GM18909 (cell line): ENCODE measurements around the gene SHROOM4.

Experiments used
- ATAC-seq: cut with Tn5 transposase; IDR thresholded peaks from one replicate; pipeline ENCODE4 v1.9.1; 2021; ENCODE audit warnings: mild to moderate bottlenecking; ENCODE audit not compliant: unreplicated experiment, poor library complexity

The SHROOM4 gene, protein sequence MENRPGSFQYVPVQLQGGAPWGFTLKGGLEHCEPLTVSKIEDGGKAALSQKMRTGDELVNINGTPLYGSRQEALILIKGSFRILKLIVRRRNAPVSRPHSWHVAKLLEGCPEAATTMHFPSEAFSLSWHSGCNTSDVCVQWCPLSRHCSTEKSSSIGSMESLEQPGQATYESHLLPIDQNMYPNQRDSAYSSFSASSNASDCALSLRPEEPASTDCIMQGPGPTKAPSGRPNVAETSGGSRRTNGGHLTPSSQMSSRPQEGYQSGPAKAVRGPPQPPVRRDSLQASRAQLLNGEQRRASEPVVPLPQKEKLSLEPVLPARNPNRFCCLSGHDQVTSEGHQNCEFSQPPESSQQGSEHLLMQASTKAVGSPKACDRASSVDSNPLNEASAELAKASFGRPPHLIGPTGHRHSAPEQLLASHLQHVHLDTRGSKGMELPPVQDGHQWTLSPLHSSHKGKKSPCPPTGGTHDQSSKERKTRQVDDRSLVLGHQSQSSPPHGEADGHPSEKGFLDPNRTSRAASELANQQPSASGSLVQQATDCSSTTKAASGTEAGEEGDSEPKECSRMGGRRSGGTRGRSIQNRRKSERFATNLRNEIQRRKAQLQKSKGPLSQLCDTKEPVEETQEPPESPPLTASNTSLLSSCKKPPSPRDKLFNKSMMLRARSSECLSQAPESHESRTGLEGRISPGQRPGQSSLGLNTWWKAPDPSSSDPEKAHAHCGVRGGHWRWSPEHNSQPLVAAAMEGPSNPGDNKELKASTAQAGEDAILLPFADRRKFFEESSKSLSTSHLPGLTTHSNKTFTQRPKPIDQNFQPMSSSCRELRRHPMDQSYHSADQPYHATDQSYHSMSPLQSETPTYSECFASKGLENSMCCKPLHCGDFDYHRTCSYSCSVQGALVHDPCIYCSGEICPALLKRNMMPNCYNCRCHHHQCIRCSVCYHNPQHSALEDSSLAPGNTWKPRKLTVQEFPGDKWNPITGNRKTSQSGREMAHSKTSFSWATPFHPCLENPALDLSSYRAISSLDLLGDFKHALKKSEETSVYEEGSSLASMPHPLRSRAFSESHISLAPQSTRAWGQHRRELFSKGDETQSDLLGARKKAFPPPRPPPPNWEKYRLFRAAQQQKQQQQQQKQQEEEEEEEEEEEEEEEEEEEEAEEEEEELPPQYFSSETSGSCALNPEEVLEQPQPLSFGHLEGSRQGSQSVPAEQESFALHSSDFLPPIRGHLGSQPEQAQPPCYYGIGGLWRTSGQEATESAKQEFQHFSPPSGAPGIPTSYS (N-terminal part only)

DNA sequence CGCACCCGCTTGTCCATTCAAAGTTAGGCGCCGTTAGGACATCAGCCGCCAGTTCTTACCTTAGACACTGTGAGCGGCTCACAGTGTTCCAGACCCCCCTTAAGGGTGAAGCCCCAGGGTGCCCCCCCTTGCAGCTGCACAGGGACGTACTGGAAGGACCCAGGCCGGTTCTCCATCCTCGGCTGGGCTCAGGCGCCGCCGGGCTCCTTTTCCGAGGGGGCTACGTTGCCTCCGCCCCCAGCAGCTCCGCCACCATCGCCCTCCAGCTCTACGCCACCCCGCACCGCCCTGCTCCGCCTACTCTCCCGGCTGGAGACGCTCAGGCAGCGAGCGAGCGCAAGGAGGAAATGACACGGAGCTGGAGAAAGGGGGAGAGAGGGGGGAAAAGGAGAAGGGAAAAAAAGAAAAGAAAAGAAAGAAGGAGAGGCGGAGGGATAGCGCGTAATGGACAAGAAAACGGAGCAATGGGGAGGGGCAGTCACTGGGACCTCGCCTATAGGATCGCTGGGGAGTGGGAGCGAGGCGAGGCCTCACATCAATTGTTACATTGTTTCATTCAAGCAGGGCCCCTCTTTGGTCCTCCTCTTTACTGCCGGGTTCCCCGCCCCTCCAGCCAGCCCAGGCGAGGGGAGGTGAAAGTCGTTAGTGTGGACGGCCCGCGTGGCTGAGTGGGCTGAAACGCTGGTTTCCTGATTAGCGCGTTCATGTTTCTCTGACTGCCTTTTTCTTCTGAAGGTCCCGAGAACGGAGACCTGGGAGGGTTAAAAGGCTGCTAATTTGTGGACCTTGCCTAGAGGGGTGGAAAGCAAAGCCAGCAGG is at the start of gene SHROOM4:
TSS of gene SHROOM4 (minus strand) at position 352 of the 819 bp plus-strand sequence. CDS start at position 176, 176 bp downstream.
- ATAC-seq = no peak

DNA sequence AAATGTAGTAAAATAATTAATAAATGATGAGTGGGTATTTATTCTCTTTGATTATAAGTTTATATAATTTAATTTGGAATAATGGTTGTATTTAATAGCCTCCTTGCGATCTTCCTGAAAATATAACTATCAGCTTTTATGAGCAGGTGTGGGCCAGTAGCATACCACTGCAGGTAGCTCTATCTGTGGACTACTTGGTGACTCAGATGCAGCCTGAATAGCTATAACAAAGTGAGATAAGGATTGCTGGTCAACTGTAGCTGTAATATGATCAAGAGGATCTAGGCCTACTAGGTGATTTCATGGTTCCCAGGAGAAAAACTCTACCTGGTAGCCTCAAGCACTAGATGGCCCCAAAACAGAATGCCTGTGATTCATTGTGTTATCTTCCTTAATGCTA is 49.5 kb upstream of the SHROOM4 start:
- no peak for ATAC-seq

DNA sequence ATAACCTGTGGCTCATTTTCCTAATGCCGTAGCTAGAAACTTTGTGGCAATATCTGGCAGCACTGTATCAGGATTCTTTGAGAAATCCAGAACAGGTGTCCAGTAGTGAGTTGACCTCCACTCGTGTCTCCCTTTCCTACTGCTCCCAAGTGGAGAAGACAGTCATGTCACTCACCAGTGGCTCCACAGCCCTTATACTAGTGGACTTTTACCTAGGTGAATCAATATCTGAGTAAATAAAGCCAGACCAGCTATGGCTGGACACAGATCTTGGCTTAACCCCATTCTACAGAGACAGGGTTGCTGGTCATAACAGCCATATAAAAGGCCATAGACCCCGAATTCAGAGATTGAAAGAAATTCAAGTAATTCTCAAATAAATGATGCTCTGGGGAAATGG is 46.5 kb upstream of the SHROOM4 start:
- ATAC-seq = no peak

DNA sequence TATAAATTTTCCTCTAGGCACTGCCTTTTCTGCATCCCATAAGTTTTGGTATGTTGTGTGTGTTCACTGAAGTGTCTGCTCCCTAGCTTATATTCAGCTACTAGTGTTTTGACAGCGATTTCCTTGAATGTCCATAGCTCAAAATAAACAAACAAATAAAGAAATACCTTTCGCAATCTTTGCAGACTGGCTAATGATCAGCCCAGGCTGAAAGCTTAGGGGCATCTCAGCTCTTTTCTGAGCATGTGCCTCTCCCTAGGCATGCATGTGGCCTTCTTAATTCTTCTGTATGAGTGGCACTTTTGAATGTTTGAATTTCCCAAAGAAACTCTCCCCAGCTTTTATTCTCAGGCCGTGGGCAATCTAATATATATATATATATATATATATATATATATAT is 44.6 kb upstream of the SHROOM4 start:
- no peak for ATAC-seq

DNA sequence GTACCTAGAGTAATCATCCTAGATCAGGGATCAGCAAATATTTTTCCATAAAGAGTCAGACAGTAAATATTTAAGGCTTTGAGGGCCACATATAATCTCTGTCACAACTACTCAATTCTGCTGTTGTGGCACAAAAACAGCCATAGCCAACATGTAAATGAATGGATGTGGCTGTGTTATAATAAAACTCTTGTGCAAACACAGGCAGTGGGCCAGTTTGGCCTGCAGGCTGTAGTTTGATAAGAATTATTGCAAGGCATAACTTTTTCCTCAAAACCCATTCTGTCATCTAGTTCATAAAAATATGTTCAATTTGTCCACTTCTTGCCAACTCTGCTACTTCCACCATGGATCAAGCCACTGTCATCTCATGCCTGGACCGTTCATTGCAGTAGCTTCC is 39.4 kb upstream of the SHROOM4 start:
- no peak for ATAC-seq

DNA sequence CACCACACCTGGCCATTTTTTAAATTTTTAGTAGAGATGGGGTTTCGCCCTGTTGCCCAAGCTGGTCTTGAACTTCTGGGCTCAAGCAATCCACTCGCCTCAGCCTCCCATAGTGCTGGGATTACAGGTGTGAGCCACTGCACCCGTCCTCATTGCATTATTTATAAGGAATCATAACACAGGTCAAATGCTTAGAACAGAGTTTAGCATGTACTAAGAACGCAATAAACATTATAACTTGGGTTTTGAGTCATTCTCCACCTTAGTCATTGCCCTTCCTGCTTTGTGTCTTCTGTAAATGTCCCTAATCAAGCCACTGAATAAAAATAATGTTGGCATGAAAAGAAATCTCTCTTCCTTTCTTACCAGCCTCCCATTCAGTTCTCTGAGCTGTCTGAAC is 38.5 kb upstream of the SHROOM4 start:
- ATAC-seq = no peak

DNA sequence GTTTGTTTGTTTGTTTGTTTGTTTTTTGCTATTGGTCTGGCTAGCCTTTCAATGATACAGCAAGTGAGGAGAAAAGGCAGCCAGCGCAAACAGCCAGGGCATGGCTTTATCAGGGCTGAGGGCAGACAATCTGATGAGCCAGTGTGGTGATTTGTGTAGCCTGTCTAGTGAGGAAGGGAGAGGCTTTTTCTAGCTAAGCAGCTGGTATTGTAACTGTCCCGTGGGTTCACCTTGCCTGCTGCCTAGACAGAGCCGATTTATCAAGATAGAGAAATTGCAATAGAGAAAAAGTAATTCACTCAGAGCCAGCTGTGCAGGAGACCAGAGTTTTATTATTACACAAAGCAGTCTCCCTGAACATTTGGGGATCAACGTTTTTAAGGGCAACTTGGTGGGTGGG is 28.2 kb upstream of the SHROOM4 start:
- no peak for ATAC-seq

GRCh38 chrX:50839730-50840129 is 25.7 kb upstream of the SHROOM4 start:
- no peak for ATAC-seq

GRCh38 chrX:50838820-50839600 is 25.0 kb upstream of the SHROOM4 start:
- ATAC-seq = no peak

DNA sequence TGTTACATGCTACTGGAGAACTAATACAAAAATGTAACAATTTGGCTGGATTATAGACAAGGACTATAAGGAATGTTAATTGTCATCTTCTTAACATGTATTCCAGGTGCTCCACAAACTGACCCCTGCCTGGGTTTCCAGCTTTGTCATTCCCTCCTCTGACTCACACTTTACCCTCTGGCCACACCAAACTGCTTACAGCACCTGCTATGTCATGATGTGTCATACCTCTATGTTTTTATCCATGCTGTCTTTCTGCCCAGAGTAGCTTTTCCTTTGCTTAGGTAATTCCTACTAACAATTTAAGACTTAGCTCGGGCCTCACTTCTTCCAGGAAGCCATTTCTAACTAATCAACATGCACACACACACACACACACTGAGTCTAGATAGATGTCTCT is 14.0 kb upstream of the SHROOM4 start:
- ATAC-seq = no peak

- ATAC-seq = no peak
Observed at GRCh38 chrX:50825825-50826224, 11.8 kb upstream of the SHROOM4 start.

- no peak for ATAC-seq
Observed at GRCh38 chrX:50818986-50819385, 5.0 kb upstream of the SHROOM4 start.

DNA sequence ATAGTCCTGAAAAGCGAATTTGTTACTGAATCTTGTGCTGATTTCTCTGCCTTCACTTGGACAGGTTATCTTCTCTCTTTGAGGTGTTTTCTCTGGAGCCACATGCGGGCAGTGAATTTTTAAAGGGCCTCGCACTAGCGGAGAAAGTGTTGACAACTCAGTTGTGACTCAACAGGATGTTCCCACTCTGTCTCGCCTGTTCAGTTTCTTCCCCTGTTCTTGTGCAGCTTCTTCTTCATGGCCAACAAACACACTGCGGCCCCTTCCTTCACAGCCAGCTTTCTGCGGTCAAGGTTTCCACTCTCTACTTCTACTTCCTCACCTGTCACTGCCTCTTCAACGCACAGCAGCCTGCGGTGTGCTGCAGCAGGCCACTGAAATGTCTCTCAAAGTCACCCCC is 1.1 kb upstream of the SHROOM4 start:
- ATAC-seq = no peak

GRCh38 chrX:50814701-50815100 is 707 bp upstream of the SHROOM4 start:
- no peak for ATAC-seq

DNA sequence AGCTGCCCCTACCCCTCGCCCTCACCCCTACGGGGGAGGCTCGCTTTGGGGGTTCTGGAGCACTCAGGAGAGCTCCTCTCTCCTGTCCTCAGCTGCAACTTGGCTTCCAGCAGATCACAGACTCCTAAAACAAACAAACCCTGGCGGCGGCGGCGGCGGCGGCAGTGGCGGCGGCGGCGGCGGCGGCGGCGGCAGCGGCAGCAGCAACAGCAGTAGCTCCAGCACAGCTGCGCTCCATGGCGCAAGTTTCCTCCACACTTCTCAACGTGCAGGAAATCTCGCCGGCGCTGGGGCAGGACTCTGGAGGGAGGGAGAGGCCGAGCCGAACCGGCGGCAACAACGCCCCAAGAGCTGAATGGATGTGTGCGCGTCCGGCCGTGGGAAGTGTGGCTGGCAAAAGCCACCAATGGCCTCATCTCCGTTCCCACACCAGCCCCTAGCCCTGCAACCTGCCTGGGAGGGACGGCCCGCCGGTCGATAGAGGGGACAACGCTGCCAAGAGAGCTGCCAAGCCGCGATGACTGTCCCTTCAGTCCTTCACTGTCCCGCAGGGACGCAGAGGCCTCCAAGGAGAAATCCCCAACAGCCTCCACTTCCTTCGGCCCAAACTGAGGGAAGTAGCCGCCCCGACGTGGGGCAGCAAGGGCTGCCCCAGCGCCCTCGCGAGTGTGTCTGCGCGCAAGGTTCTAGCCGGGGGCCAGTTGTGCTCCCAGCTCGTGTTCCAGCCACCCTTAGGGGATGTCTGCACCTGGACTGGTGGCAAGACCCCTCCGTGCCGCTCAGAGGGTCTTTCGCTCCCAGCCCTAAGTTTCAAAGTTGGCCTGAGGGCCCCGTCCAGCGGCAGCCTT is 775 bp downstream of the SHROOM4 start:
- ATAC-seq = no peak

DNA sequence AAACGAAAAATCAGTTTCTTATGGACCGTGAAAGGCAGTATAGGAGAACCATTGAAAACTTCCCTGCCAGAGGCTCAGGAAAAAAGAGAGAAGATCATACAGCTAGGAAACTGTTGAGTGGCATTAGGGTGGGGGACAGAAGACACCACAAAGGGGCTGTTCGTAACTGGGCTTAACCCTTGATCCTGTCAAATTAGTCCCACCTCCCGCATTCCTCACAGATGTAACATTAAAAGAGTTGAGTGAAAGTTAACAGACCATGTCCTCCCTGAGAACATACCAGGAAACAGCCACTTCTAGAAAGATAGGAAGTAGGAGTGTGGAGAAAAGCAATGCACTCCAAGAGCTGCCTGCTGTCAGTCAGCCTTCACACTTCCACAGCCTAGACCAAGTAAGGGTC is 8.7 kb downstream of the SHROOM4 start:
- no peak for ATAC-seq

GRCh38 chrX:50801135-50801534 is 12.9 kb downstream of the SHROOM4 start:
- no peak for ATAC-seq

- no peak for ATAC-seq
Observed at GRCh38 chrX:50799531-50799961, 14.4 kb downstream of the SHROOM4 start.
